Measurements from ENCODE around the gene LGALS3BP. TPM values are rescaled to one million over a fixed set of nuclear protein-coding genes. Genes with fewer than 3 reads are reported as not detected.

LGALS3BP gene
- total RNA-seq, 1 donor: 457 TPM

DNA sequence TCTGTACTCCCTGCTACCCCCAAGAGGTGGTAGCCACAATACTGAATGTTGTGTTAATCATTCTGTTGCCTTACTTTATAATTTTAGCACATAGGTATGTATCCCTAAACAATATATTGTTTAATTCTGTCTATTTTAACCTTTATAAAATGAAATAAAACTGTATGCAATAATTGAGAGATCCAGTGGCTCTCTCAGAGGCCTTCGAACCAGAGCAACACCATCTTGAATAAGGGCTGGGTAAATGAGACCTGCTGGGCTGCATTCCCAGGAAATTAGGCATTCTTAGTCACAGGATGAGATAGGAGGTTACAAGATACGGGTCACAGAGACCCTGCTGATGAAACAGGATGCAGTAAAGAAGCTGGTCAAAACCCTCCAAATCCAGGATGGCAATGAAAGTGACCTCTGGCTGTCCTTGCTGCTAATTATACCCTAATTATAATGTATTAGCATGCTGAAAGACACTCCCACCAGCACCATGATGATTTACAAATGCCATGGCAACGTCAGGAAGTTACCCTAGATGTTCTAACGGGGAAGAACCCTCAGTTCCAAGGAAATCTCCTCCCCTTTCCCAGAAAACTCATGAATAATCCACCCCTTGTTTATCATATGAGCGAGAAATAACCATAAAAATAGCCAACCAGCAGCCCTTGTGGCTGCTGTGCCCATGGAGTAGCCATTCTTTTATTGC, 31.9 kb upstream of the LGALS3BP start:
- peak; percentile 13 for DNase-seq (ENCODE audit: insufficient read length, low spot score, missing footprints)
- Histone ChIP-seq H3K9me3 (ENCODE audit: low read depth, low read length) (no peaks in the 10 kb centered on the region), H3K4me2 (ENCODE audit: insufficient read depth, low read length) (peak overlapping the region; percentile 51), H4K20me1 (ENCODE audit: insufficient read depth, low read length) (peaks cover 23% of the 10 kb centered on the region), H3K4me3 (ENCODE audit: insufficient read depth, low read length) (peak overlapping the region; percentile 21), H3K4me1 (ENCODE audit: insufficient read depth, low read length) (peaks cover 30% of the 10 kb centered on the region), H3K79me2 (ENCODE audit: insufficient read depth, low read length) (peaks cover 31% of the 10 kb centered on the region), H3K27ac (ENCODE audit: low read depth, low read length) (peak overlapping the region; percentile 61), H2AFZ (ENCODE audit: low read length) (peak overlapping the region; percentile 87), H3K27me3 (ENCODE audit: insufficient read depth, low read length) (no peaks in the 10 kb centered on the region), H3K36me3 (ENCODE audit: insufficient read depth, low read length) (no peaks in the 10 kb centered on the region)
- TF ChIP-seq, protein P1, sequence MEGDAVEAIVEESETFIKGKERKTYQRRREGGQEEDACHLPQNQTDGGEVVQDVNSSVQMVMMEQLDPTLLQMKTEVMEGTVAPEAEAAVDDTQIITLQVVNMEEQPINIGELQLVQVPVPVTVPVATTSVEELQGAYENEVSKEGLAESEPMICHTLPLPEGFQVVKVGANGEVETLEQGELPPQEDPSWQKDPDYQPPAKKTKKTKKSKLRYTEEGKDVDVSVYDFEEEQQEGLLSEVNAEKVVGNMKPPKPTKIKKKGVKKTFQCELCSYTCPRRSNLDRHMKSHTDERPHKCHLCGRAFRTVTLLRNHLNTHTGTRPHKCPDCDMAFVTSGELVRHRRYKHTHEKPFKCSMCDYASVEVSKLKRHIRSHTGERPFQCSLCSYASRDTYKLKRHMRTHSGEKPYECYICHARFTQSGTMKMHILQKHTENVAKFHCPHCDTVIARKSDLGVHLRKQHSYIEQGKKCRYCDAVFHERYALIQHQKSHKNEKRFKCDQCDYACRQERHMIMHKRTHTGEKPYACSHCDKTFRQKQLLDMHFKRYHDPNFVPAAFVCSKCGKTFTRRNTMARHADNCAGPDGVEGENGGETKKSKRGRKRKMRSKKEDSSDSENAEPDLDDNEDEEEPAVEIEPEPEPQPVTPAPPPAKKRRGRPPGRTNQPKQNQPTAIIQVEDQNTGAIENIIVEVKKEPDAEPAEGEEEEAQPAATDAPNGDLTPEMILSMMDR (IDR thresholded peaks at IDR 0.05; ENCODE audit: extremely low read depth, low read depth, low read length): no peak

DNA sequence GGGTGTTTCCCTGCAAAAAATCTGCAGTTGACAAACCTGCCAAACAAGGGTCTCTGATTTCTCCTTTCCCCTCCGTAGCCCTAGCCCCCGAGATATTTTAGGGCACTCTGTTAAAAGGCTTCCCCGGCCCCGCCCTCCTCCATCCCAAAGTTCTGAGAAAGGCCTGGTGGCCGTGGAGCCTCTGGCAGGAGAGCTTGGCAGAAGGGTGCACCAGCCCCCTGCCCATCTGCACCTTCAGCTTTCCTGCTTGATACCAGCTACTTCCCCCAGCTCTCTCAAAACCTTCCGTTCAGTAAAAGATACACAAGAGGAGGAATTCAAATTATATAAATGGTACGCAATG, 30.6 kb upstream of the LGALS3BP start:
- Histone ChIP-seq H3K9me3 (ENCODE audit: low read depth, low read length) (no peaks in the 10 kb centered on the region), H3K79me2 (ENCODE audit: insufficient read depth, low read length) (peaks cover 44% of the 10 kb centered on the region), H4K20me1 (ENCODE audit: insufficient read depth, low read length) (peaks cover 35% of the 10 kb centered on the region), H2AFZ (ENCODE audit: low read length) (peak overlapping the region; percentile 88), H3K27me3 (ENCODE audit: insufficient read depth, low read length) (no peaks in the 10 kb centered on the region), H3K4me1 (ENCODE audit: insufficient read depth, low read length) (peaks cover 30% of the 10 kb centered on the region), H3K4me3 (ENCODE audit: insufficient read depth, low read length) (peak overlapping the region; percentile 96), H3K27ac (ENCODE audit: low read depth, low read length) (peak overlapping the region; percentile 83), H3K36me3 (ENCODE audit: insufficient read depth, low read length) (no peaks in the 10 kb centered on the region), H3K4me2 (ENCODE audit: insufficient read depth, low read length) (peak overlapping the region; percentile 86)
- TF ChIP-seq, protein P1 (IDR thresholded peaks at IDR 0.05; ENCODE audit: extremely low read depth, low read depth, low read length): no peak
- DNase-seq (ENCODE audit: insufficient read length, low spot score, missing footprints): peak; percentile 41

DNA sequence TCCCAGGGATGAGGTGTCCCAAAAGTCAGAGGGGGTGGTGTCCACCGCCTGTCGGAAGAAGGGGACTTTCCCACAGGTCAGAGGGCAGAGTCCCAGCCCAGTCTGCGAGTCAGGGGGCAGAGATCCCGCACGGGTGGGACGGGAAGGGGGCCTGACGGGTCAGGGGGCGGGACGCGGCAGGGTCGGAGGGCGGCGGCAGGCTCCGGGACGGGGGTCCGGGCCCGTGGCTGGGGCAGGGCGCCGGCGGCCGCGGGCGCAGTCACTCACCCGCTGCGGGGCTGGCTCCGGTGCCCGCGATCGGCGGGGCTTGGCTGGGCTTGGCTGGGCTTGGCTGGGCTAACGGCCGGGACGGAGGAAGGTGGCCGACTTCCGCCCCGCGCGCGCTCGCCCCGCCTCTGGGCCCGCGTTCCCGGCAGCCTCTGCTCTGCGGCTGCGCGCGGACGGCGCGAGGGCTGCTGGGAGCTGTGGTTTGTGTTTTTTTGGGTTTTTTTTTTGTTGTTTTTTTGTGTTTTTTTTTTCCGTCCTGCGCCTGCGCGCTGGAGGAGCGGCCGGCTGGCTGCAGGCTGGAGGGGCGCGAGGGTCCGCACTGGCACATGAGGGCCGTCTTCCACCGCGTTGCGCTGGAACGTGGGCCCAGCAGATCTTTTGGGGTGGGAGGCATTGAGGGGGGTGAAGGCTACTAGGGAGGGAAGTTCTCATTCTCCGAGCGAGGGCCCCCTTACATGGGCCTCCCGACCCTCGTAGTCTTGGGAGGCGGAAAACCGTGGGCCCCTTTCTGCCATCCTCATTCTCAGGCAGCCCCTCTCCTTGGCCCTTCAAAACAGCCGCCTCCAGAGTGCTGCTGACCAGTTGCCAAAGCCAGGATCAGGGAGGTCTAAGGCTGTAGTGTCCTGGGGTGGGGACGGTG, 29.9 kb upstream of the LGALS3BP start, which contains the start of gene CANT1:
TSS of gene CANT1 (minus strand) at position 368 of the 907 bp plus-strand sequence. CDS start 12,142 bp downstream, outside the sequence.
- Histone ChIP-seq H3K79me2 (ENCODE audit: insufficient read depth, low read length) (peaks cover 48% of the 10 kb centered on the region), H4K20me1 (ENCODE audit: insufficient read depth, low read length) (peaks cover 36% of the 10 kb centered on the region), H3K4me2 (ENCODE audit: insufficient read depth, low read length) (peak within 1 kb of the TSS; percentile 99), H3K4me1 (ENCODE audit: insufficient read depth, low read length) (peaks cover 30% of the 10 kb centered on the region), H3K9me3 (ENCODE audit: low read depth, low read length) (no peaks in the 10 kb centered on the region), H3K27ac (ENCODE audit: low read depth, low read length) (peak within 1 kb of the TSS; percentile 83), H3K4me3 (ENCODE audit: insufficient read depth, low read length) (peak within 1 kb of the TSS; percentile 96), H3K27me3 (ENCODE audit: insufficient read depth, low read length) (no peaks in the 10 kb centered on the region), H3K36me3 (ENCODE audit: insufficient read depth, low read length) (no peaks in the 10 kb centered on the region), H2AFZ (ENCODE audit: low read length) (peak within 1 kb of the TSS; percentile 88)
- peak; percentile 100 for DNase-seq (ENCODE audit: insufficient read length, low spot score, missing footprints)
- TF ChIP-seq, protein P1 (IDR thresholded peaks at IDR 0.05; ENCODE audit: extremely low read depth, low read depth, low read length): no peak
